Cerebellar cortex (tissue), 1 donor: ENCODE results near the gene SEMA4D.

Experiments
- DNase-seq: peaks from one replicate; pipeline ENCODE4 v3.0.0-alpha.2; 2015; ENCODE audit warnings: low spot score

The SEMA4D gene

GRCh38 chr9:89412951-89413350 is 85.0 kb downstream of the SEMA4D start:
- DNase-seq, result no peak

- no peak for DNase-seq
Observed at GRCh38 chr9:89412541-89412940, 85.4 kb downstream of the SEMA4D start.

GRCh38 chr9:89411759-89412158 is 86.2 kb downstream of the SEMA4D start:
- DNase-seq, result no peak

- DNase-seq, result no peak
Observed at GRCh38 chr9:89410641-89411350, 87.1 kb downstream of the SEMA4D start.

- no peak for DNase-seq
Observed at GRCh38 chr9:89410022-89410421, 87.9 kb downstream of the SEMA4D start.

GRCh38 chr9:89409466-89409865 is 88.4 kb downstream of the SEMA4D start:
- DNase-seq, result no peak

GRCh38 chr9:89408628-89409101 is 89.2 kb downstream of the SEMA4D start:
- DNase-seq, result no peak

- no peak for DNase-seq
Observed at GRCh38 chr9:89407070-89407469, 90.8 kb downstream of the SEMA4D start.

GRCh38 chr9:89405826-89406225 is 92.1 kb downstream of the SEMA4D start:
- no peak for DNase-seq

GRCh38 chr9:89404074-89404473 is 93.8 kb downstream of the SEMA4D start:
- DNase-seq, result no peak

- DNase-seq, result no peak
Observed at GRCh38 chr9:89402695-89403427, 95.1 kb downstream of the SEMA4D start.

GRCh38 chr9:89400403-89401116 is 97.4 kb downstream of the SEMA4D start:
- no peak for DNase-seq

- no peak for DNase-seq
Observed at GRCh38 chr9:89398621-89399020, 99.3 kb downstream of the SEMA4D start.

GRCh38 chr9:89397471-89397870 is 100.4 kb downstream of the SEMA4D start:
- no peak for DNase-seq

GRCh38 chr9:89395931-89396710 is 101.8 kb downstream of the SEMA4D start:
- DNase-seq, result no peak

GRCh38 chr9:89394412-89394811 is 103.5 kb downstream of the SEMA4D start:
- DNase-seq, result no peak

GRCh38 chr9:89391585-89391984 is 106.3 kb downstream of the SEMA4D start:
- no peak for DNase-seq

GRCh38 chr9:89390578-89391116 is 107.3 kb downstream of the SEMA4D start:
- no peak for DNase-seq

GRCh38 chr9:89390068-89390555 is 107.8 kb downstream of the SEMA4D start:
- no peak for DNase-seq

- no peak for DNase-seq
Observed at GRCh38 chr9:89388868-89389177, 109.1 kb downstream of the SEMA4D start.

GRCh38 chr9:89388084-89388867 is 109.6 kb downstream of the SEMA4D start:
- no peak for DNase-seq
